ENCODE measurements around the gene SENP6. TPM values are rescaled to one million over a fixed set of nuclear protein-coding genes. Genes with fewer than 3 reads are reported as not detected.
"Not testable (repeated sequence)": the region's sequence is repeated elsewhere in the genome, so short reads cannot be mapped to it uniquely, and the experiment has no call there.

Gene SENP6
- total and polyA plus RNA-seq, 2 donors (not counting 1 experiment from before 2014, with no cell fraction given): 30.8 to 161 TPM

DNA sequence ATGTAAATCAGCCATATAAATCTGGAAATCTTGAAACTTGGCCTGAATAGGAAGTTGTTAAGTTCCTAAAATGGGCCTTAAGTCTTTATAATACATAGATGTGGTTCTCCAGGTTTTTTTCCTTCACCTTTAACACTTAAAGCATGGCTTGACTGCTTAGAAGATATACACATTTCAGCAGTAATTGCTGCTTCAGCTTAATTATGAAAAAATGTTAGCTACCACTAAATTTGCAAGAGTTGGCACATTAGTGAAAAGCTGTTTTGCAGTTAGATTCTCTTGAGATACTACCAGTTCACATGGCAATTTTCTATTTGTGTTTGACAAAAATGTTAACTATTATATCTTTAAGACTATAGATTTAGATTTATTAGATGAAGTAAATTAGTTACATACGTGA is 74.7 kb downstream of the SENP6 start:
- no peak for TF ChIP-seq EZH2 (IDR thresholded peaks at IDR 0.05; ENCODE audit: borderline replicate concordance, insufficient read depth, low read depth, low read length, poor library complexity, severe bottlenecking)
- TF ChIP-seq, protein P1, sequence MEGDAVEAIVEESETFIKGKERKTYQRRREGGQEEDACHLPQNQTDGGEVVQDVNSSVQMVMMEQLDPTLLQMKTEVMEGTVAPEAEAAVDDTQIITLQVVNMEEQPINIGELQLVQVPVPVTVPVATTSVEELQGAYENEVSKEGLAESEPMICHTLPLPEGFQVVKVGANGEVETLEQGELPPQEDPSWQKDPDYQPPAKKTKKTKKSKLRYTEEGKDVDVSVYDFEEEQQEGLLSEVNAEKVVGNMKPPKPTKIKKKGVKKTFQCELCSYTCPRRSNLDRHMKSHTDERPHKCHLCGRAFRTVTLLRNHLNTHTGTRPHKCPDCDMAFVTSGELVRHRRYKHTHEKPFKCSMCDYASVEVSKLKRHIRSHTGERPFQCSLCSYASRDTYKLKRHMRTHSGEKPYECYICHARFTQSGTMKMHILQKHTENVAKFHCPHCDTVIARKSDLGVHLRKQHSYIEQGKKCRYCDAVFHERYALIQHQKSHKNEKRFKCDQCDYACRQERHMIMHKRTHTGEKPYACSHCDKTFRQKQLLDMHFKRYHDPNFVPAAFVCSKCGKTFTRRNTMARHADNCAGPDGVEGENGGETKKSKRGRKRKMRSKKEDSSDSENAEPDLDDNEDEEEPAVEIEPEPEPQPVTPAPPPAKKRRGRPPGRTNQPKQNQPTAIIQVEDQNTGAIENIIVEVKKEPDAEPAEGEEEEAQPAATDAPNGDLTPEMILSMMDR (IDR thresholded peaks at IDR 0.05): no peak
- no peaks in the 10 kb centered on the region for H3K27me3 ChIP-seq (replicated peaks in 1 of 4; ENCODE audit: control extremely low read depth in 1 of 4, control insufficient read depth in 3 of 4, insufficient read depth in 4 of 4, low read length in 3 of 4)
- CTCF ChIA-PET: no interaction called here
- H3K9me3 ChIP-seq (ENCODE audit: control extremely low read depth in 1 of 3, control insufficient read depth in 2 of 3, insufficient read depth in 1 of 3, low read length in 2 of 3): peaks cover 0 to 2% (median 0%) of the 10 kb centered on the region in 3 donors
- no peaks in the 10 kb centered on the region for H3K27me3 Mint-ChIP-seq
- no peaks in the 10 kb centered on the region for H3K9me3 Mint-ChIP-seq (ENCODE audit: insufficient read depth)
- ATAC-seq (ENCODE audit: low read depth): no peak
- no peak overlapping the region for H3K27ac Mint-ChIP-seq
- no peaks in the 10 kb centered on the region for H4K20me1 ChIP-seq (ENCODE audit: control insufficient read depth, insufficient read depth, low read length, poor library complexity, severe bottlenecking)
- no peaks in the 10 kb centered on the region for H3K79me2 ChIP-seq (ENCODE audit: control insufficient read depth, insufficient read depth, low read length)
- H3K36me3 ChIP-seq (replicated peaks in 1 of 2; ENCODE audit: control extremely low read depth in 1 of 2, control insufficient read depth in 1 of 2, extremely low read depth in 1 of 2, insufficient read depth in 2 of 2, low read length in 1 of 2): peaks cover 5 to 71% of the 10 kb centered on the region in 2 experiments
- intact Hi-C loops (cut with micrococcal nuclease): loop anchor here (5.0 kb wide), 1 partner anchor 71 kb away; the partner anchor contains the start of gene MYO6
- H3K4me3 Mint-ChIP-seq: no peak overlapping the region
- H2AFZ ChIP-seq (ENCODE audit: insufficient read depth, low read depth, low read length, poor library complexity, severe bottlenecking): no peak overlapping the region
- no peak for DNase-seq
- H3K4me1 Mint-ChIP-seq: no peaks in the 10 kb centered on the region
- no CpG with 5 or more reads among the region's 1 CpG for WGBS (ENCODE audit: insufficient coverage)
- POLR2A ChIA-PET: no interaction called here
- H3K9ac ChIP-seq (ENCODE audit: low read length): no peak overlapping the region
- no peak overlapping the region for H3K4me2 ChIP-seq (replicated peaks; ENCODE audit: low read depth, low read length, poor library complexity, severe bottlenecking)
- H3K4me1 ChIP-seq (ENCODE audit: control insufficient read depth in 2 of 2, insufficient read depth in 2 of 2, low read length in 2 of 2): no peaks in the 10 kb centered on the region
- H3K27ac ChIP-seq (ENCODE audit: low read length in 2 of 2): no peak overlapping the region
- no peak overlapping the region for H3K4me3 ChIP-seq (ENCODE audit: control extremely low read depth in 1 of 5, extremely low read depth in 1 of 5, insufficient read depth in 1 of 5, low read depth in 2 of 5, low read length in 4 of 5)

DNA sequence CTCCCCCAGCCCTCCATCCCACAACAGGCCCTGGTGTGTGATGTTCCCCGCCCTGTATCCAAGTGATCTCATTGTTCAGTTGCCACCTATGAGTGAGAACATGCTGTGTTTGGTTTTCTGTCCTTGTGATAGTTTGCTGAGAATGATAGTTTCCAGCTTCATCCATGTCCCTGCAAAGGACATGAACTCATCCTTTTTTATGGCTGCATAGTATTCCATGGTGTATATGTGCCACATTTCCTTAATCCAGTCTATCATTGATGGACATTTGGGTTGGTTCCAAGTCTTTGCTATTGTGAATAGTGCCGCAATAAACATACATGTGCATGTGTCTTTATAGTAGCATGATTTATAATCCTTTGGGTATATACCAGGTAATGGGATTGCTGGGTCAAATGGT is 80.9 kb downstream of the SENP6 start:
- H3K27me3 Mint-ChIP-seq; H3K4me3 ChIP-seq (ENCODE audit: control extremely low read depth in 1 of 5, extremely low read depth in 1 of 5, insufficient read depth in 1 of 5, low read depth in 2 of 5, low read length in 4 of 5); H3K9me3 ChIP-seq (ENCODE audit: control extremely low read depth in 1 of 3, control insufficient read depth in 2 of 3, insufficient read depth in 1 of 3, low read length in 2 of 3); intact Hi-C loops (cut with micrococcal nuclease); H3K79me2 ChIP-seq (ENCODE audit: control insufficient read depth, insufficient read depth, low read length); H4K20me1 ChIP-seq (ENCODE audit: control insufficient read depth, insufficient read depth, low read length, poor library complexity, severe bottlenecking); DNase-seq; H3K27ac ChIP-seq (ENCODE audit: low read length in 2 of 2); H3K9me3 Mint-ChIP-seq (ENCODE audit: insufficient read depth); H3K4me1 Mint-ChIP-seq; H3K9ac ChIP-seq (ENCODE audit: low read length); H3K4me1 ChIP-seq (ENCODE audit: control insufficient read depth in 2 of 2, insufficient read depth in 2 of 2, low read length in 2 of 2); H3K27ac Mint-ChIP-seq; ATAC-seq (ENCODE audit: low read depth); H3K27me3 ChIP-seq (replicated peaks in 1 of 4; ENCODE audit: control extremely low read depth in 1 of 4, control insufficient read depth in 3 of 4, insufficient read depth in 4 of 4, low read length in 3 of 4); H2AFZ ChIP-seq (ENCODE audit: insufficient read depth, low read depth, low read length, poor library complexity, severe bottlenecking); POLR2A ChIA-PET; CTCF ChIA-PET; H3K4me2 ChIP-seq (replicated peaks; ENCODE audit: low read depth, low read length, poor library complexity, severe bottlenecking); H3K4me3 Mint-ChIP-seq: not testable (repeated sequence)
- WGBS (ENCODE audit: insufficient coverage): no CpG with 5 or more reads among the region's 2 CpGs
- peaks cover 6 to 44% of the 10 kb centered on the region in 2 experiments for H3K36me3 ChIP-seq (replicated peaks in 1 of 2; ENCODE audit: control extremely low read depth in 1 of 2, control insufficient read depth in 1 of 2, extremely low read depth in 1 of 2, insufficient read depth in 2 of 2, low read length in 1 of 2)

DNA sequence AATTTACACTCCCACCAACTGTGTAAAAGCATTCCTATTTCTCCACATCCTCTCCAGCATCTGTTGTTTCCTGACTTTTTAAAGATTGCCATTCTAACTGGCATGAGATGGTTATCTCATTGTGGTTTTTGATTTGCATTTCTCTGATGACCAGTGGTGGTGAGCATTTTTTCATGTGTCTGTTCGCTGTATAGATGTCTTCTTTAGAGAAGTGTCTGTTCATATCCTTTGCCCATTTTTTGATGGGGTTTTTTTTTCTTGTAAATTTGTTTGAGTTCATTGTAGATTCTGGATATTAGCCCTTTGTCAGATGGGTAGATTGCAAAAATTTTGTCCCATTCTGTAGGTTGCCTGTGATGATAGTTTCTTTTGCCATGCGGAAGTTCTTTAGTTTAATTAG is 81.3 kb downstream of the SENP6 start:
- H3K4me1 Mint-ChIP-seq; H3K9me3 Mint-ChIP-seq (ENCODE audit: insufficient read depth); H3K27me3 Mint-ChIP-seq; H3K4me3 ChIP-seq (ENCODE audit: control extremely low read depth in 1 of 5, extremely low read depth in 1 of 5, insufficient read depth in 1 of 5, low read depth in 2 of 5, low read length in 4 of 5); CTCF ChIA-PET; H3K4me2 ChIP-seq (replicated peaks; ENCODE audit: low read depth, low read length, poor library complexity, severe bottlenecking); H3K9ac ChIP-seq (ENCODE audit: low read length); H3K79me2 ChIP-seq (ENCODE audit: control insufficient read depth, insufficient read depth, low read length); H3K27ac ChIP-seq (ENCODE audit: low read length in 2 of 2); H3K9me3 ChIP-seq (ENCODE audit: control extremely low read depth in 1 of 3, control insufficient read depth in 2 of 3, insufficient read depth in 1 of 3, low read length in 2 of 3); DNase-seq; POLR2A ChIA-PET; H3K27ac Mint-ChIP-seq; H2AFZ ChIP-seq (ENCODE audit: insufficient read depth, low read depth, low read length, poor library complexity, severe bottlenecking); ATAC-seq (ENCODE audit: low read depth); H3K4me1 ChIP-seq (ENCODE audit: control insufficient read depth in 2 of 2, insufficient read depth in 2 of 2, low read length in 2 of 2); intact Hi-C loops (cut with micrococcal nuclease); H4K20me1 ChIP-seq (ENCODE audit: control insufficient read depth, insufficient read depth, low read length, poor library complexity, severe bottlenecking); H3K27me3 ChIP-seq (replicated peaks in 1 of 4; ENCODE audit: control extremely low read depth in 1 of 4, control insufficient read depth in 3 of 4, insufficient read depth in 4 of 4, low read length in 3 of 4); H3K4me3 Mint-ChIP-seq: not testable (repeated sequence)
- WGBS (ENCODE audit: insufficient coverage): no CpG with 5 or more reads among the region's 2 CpGs
- peaks cover 6 to 41% of the 10 kb centered on the region in 2 experiments for H3K36me3 ChIP-seq (replicated peaks in 1 of 2; ENCODE audit: control extremely low read depth in 1 of 2, control insufficient read depth in 1 of 2, extremely low read depth in 1 of 2, insufficient read depth in 2 of 2, low read length in 1 of 2)

All from B cell (primary cell).